Measurements from ENCODE around the gene MUL1.
"Not testable (repeated sequence)": the region's sequence is repeated elsewhere in the genome, so short reads cannot be mapped to it uniquely, and the experiment has no call there.

MUL1 gene

DNA sequence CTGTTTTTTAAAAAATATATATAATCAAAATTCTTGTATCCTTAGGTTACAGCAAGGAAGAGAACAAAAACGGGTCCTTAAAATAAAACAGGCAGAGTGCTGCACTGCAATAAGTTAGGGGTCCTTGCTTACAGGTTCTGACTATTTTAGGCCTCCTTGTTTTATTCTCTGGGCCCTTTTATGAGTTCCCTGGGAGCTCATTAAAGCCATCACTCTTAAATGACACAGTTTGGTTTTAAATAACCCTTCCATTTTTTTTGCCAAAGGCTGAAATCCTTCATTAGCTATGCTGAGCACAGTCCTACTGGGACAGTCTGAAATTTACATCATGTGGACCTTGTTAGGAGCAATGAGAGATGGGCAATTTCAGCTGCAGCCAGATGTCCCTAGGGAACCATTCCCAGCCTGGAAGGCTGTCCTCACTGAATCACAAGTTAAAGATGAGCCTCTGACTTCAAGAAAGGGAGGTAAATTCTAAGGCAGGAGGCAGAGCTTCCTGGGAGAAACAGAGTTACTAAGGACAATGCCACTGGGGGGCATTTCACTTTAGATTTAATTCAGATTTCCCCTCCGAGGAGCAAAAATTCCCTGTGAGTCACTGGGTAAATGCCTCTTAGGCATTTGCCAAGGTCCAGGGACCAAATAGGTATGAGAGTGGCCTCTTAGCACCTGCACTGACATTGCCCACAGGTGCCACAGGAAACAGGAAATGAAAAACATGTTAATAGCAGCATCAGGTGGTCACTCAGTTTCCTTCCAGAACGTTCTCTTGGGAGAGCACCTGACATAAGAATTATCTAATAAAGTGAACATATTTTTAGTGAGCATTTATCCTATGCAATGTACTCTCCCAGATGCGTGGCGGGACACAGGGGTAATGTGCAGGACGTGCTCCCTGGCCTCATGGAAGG is 3.8 kb upstream of the MUL1 start:
- peak; percentile 18 for DNase-seq

DNA sequence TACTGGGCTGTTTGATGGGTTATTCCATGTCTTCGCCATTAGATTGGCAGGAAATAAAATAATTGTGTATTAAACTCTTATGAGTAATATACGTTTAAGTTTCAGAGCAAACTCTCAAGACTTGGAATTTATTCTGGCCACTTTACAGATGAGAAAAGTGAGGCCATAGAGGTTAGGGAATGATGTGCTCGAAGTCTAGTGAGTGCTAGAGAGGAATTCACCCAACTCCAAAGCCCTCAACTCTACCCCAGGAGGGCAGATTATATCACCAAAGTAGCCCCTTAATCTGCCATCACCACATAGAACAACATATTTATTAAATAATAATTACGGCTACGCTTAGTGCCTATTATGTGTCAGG is 440 bp upstream of the MUL1 start:
- DNase-seq = no peak

DNA sequence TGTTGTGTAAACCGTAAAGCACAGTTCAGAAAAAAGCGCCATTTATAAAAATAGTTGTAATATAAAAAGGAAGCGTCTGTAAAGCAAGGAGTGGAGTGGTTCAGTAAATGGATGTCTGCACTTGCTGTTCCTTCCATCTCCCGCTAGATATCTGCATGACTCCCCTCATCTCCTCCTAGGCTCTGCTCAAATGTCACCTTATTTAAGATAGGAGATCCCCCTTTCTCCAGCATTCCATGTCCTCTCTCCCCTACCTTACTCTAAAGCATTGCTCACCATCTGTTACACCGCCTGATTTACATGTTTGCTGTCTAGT is 745 bp downstream of the MUL1 start:
- no peak for DNase-seq

DNA sequence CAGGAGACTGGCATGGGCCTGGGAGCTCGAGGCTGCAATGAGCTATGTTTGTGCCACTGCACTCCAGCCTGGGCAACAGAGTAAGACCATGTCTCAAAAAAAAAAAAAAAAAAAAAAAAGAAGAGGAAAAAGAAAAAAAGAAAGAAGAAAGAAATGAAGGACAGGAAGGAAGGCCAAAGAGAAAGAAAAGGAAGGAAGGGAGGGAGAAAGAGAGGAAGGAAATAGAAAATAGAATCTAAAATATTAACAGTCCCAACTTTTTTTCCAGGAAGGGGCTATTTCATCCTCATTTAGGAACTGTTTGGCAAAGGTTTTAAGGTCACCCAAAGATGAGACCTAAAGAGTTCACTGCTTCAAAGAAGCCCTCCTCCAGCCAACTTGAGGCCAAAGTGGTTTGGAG is 2.5 kb downstream of the MUL1 start:
- no peak for DNase-seq

DNA sequence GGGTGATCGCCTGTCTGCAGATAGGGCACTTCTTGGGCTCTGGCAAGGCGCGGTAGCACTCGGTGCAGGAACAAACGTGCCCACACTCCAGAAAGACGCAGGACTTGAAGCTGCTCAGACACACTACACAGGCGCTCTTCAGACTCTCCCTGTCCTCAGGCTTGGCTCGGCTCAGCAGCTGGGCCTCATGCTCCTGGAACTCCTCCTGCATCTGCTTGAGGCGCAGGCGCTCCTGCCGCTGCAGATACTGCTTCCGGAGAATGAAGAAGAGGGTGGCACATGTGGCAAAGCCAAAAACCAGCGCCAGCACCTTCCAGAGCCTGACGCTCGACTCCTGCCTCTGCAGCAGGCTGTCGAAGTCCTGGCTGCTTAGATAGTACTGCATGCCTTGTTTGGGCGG is 7.2 kb downstream of the MUL1 start:
- no peak for DNase-seq

DNA sequence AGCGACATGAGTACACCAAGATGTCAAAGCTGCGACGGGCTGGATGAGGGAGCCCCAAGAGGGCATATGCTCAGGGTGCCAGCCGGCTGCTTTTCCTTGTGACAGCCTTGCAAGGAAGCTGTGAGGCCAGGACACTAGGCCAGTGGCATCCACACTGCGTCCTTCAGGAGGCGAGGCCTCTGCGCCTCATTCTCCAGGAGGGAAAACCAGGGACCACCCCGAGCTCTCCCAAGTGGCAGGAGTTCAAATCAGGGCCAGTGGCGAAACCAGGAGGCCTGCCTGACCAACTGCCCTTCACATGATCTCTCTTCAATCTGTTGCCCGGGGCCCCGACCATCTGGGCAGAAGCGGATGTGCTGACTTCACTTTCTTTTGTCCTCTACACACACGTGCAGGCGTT is 8.2 kb downstream of the MUL1 start:
- no peak for DNase-seq

DNA sequence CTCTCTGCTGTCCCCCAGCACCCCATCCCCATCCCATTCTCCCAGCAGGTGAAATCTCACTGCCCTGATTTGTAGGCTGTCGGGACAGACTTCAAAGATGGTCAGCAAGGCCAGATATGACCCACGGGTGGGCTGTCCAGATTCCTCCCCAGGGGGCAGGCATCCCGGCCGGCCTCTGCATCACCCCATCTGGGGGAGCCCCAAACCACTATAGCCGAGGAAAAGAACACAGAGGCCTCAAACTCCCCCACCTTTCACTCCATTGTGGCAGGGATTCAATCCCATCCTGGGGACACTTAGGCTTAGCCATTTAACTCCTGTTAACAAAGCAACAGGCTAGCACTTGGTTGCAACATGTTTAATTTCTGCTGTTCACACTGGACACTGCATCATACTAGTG is 8.8 kb downstream of the MUL1 start:
- DNase-seq = no peak

DNA sequence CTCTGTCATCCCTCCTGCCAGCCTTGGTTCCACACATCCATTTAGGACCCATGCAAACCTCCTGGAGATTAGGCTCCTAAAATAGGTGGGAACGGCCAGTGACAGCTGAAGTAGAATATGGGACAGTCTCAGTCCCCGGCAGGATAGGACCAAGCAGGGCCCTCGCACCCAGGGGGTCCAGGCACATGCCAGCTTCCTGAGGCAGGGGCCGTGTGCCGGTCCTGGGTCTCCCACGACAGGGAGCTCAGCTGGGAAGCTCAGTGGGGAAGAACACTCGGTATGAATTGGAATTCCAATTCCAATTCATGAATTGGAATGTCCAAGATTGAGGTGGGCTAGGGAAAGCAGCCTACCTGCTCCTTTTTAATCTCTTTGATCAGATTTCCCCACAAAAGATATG is 9.8 kb downstream of the MUL1 start:
- no peak for DNase-seq

DNA sequence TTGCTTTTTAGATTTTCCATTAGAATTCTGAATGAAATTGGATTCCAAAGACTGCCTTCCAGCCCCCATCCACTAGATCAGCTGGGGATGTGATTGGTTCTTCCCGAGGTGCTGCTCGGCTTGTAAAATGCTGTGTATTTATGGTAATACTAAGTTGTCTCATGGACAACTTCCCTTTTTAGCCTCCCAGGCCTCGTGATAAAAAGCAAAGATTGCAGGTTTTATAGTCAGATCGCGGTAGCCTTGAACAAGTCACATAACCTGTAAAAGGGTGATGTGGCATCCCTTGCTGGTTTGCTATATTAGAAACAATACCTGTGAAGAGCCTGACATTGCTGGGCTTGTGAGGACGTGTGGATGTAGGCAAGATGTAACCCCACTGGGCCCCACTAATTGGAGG is 10.4 kb downstream of the MUL1 start:
- DNase-seq = no peak

DNA sequence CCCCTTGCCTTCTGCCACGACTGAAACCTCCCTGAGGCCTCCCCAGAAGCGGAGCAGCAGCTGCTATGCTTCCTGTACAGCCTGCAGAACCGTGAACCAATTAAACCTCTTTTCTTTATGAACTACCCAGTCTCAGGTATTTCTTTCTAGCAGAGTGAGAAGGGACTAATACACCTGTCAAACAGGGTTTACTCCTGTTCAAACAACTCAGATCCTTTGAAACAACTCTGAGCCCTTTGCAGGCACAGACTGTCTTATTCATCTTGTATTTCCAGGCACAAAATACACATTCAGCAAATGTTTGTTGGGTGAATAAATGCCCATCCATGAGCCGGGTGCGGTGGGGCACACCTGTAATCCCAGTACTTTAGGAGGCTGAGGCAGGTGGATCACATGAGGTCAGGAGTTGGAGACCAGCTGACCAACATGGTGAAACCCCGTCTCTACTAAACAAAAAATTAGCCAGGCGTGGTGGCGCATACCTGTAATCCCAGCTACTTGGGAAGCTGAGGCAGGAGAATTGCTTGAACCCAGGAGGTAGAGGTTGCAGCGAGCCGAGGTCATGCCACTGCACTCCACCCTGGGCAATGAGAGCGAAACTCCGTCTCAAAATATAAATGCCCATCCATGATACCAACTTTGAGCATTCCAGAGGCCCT is 11.1 kb downstream of the MUL1 start:
- DNase-seq = not testable (repeated sequence)

DNA sequence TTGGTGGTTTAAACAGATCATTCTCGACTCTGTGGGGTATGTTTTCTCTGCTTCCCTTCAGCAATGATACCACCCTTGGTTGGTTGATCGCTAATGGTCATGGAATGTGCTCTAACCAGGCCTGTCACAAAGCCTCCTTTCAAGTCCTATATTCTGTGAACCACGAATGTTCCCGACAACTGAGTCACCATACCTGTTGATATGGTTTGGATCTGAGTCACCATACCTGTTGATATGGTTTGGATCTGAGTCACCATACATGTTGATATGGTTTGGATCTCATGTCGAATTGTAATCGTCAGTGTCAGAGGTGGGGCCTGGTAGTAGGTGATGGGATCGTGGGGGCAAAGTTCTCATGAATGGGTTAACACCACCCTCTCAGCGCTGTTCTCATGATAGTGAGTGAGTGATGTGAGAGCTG is 11.7 kb downstream of the MUL1 start:
- DNase-seq = peak; percentile 75

DNA sequence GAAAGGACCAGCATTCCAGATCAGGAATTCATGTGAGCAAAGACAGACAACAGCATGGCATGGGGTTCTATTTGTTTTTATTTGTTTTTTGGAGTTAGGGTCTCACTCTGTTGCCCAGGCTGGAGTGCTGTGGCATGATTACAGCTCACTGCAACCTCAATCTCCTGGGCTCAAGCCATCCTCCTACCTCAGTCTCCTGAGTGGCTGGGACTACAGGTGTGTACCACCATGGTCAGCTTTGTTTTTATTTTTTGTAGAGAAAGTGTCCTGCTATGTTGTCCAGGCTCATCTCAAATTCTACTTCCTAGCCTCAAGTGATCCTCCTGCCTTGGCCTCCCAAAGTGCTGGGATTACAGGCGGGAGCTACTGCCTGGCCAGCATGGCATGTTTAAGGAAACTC is 12.3 kb downstream of the MUL1 start:
- no peak for DNase-seq

DNA sequence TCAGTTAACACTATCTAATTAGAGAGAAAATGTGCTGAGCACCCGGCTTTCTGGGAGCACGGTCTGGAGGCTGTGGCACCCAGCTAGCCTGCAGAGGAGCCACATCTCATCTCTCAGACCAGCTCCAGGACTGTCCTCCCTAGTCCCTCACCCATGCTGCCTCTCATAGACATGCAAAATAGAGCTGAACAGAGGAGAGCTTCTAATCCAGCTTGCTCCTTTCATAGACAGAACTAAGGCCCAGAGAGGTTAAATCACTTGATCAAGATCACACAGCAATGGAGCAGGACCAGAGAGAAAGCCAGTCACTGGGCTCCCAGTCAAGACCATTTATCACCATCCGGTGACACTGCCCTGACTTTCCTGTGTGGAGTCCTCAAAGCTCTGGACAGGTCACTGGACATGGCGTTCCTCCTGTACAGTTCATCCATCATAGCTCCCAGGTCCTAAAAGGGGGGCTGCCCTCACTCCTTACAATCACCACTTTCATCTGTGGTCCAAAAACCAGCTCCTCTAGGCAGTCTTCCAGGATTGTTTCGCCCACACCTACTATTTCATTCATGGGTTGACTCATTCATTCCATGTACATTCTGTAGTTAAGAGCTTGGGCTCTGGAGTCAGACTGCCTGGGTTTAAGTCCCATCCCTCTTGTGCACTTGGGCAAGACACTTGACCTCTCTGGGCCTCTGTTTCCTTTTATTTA is 13.2 kb downstream of the MUL1 start:
- DNase-seq = peak; percentile 86

DNA sequence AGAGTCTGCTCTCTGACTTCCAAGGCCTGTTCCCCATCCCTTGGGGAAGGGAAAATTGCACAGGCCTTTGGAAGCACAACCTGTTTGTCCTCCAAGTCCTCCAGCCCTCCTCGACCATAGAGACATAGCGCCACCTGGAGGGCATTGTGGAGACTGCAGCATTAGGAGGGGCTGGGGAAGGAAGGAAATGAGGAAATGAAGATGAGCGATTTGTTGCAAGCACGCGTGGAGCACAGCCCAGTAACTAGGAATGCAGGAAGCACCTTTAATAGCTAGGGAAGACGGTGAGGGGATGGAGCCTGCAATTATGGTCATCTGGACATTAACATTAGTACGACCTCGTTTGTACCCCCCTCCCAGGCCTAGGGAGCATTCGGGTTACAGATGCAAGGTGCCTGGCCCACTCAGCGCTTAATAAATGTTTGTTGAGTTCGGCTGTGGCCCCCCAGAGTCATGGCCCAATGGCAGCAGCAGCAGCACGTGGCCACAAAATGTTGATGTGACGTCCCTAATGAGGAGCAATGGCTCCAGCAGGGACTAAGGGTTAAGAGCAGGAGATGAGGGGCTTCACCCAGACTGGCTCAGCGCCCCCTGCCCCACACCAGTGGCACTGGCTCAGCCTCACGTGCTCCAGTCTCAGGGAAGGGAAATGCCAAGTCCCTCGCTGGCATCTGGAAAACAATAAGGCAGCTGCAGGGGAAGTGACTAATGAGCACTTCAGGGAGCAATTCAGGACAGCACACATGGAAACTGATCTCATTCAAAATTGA is 13.9 kb downstream of the MUL1 start:
- peak; percentile 86 for DNase-seq

DNA sequence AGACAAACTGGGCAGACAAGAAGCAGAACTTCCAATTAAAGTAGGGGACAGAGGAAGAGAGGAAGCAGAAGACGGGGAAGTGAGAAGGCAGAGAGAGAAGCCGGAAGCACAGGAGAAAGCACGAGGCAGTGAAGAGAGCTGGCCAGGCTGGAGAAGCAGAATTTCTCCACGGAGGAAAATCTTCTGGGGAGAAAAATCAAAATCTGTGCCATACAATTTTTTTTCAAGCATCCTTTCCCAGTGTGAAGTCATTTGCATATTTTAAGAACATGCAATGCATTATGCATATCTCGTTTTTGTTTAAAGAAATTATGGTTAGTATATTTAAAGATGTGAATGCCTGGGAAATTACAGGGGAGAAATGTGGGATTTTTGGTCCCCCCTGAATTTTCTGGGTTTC is 14.6 kb downstream of the MUL1 start:
- DNase-seq = no peak

DNA sequence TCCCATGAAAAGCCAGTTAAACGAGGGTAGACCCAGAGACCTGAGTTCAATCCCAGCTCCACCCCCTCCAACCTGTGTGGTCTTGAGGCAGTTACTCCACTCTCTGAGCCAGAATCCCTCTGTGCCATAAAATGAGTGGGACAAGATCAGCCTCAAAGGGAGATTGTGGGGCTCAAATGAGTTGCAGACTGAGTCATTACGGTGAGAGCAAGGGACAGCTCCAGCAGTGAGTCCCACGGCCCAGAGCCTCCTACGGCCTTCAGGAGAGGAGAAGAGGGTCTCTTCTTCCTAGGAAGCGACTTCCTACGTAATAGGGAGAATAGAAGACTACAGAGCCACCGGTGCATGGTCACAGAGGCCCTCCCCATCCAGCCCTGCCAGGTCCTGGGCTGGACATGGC is 15.2 kb downstream of the MUL1 start:
- no peak for DNase-seq

DNA sequence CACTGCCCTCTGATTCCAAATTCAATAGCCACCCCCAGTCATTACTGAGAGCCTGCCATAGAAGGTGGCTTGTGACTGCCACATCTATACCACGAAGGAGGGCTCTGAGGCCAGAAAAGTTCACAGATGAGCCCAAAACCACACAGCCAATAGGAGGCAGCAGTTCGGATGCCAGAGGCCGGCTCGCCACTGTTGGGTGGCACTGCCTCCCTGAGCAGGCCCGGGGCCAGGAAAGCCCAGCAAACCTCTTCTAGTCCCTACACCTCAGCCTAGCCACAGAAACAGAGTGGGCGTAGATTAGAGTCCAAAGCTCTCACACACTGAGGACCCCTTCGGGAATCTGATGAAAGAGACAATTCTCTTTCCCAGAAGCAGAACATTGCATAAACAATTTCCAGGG is 16.1 kb downstream of the MUL1 start:
- DNase-seq = no peak

DNA sequence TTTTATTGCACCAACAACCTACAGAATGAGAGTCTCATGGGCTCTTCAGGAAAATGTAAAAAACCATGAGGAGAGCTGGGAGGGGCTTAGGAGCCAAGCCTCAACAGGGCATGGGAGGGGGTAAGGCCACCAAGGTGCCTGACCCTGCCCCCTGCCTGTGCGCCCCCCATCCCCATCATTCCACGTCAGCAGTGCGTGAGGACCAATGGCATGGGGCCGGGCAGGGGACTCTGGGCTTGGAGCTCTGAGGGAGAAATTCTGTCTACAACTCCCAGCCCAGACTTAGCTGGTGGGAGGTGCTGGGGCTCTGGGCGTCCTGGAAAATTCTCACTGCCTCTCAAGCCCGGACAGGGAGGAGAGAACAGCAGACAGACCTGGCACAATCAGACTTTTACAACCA is 16.8 kb downstream of the MUL1 start:
- no peak for DNase-seq

DNA sequence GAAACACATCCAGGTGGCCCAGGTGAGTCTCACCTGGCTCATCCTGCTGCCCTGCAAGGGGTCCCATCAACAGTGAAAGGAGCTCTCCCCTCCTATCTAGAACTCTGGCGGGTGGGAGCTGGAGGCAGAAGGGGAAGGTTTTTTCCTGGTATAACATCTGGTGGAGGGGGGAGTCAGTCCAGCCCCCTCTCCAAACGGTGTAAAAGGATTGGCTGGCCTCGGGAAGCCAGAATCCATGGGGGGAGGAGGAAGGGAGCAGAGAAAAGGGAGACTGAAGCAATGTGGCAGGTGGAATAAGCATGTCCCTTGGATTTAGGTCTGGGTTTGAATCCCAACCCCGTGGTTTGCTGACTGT is 20.7 kb downstream of the MUL1 start:
- no peak for DNase-seq

DNA sequence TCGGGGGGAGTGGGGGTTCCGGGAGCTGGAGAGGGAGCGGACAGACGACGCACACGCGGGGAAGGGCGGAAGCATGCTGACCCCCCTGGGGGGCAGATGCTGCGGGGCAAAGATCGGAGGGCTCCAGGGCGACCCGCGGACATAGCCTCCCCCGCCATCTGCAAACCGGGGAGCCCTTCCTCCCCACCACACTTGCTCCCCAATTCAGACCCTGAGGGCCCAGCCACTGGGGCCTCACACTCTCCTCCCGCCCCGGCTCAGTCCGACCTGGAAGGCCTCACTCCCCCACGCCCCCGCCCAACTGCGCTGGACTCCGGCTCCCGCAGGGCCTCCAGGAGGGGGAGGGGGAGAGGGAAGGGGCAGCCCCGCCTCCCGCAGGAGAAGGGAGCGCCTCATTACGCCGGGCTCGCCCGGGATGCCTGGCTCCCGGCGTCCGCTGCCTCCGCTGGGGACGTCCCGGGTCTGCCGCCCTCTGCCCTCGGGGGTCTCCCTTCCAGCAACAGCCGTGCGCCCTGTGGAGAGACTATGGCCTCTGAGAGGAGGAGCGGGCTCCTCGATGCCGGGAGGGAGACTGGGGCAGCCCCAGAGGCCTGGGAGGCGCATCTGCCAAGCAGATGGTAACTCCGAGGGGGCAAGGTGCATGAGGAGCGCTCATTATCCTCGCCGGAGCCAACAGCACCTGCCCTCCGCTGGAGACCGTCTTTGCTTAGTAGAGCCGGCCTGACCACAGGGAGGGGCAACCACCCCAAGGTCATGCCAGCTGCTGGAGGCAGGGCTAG is 21.3 kb downstream of the MUL1 start:
- no peak for DNase-seq

DNA sequence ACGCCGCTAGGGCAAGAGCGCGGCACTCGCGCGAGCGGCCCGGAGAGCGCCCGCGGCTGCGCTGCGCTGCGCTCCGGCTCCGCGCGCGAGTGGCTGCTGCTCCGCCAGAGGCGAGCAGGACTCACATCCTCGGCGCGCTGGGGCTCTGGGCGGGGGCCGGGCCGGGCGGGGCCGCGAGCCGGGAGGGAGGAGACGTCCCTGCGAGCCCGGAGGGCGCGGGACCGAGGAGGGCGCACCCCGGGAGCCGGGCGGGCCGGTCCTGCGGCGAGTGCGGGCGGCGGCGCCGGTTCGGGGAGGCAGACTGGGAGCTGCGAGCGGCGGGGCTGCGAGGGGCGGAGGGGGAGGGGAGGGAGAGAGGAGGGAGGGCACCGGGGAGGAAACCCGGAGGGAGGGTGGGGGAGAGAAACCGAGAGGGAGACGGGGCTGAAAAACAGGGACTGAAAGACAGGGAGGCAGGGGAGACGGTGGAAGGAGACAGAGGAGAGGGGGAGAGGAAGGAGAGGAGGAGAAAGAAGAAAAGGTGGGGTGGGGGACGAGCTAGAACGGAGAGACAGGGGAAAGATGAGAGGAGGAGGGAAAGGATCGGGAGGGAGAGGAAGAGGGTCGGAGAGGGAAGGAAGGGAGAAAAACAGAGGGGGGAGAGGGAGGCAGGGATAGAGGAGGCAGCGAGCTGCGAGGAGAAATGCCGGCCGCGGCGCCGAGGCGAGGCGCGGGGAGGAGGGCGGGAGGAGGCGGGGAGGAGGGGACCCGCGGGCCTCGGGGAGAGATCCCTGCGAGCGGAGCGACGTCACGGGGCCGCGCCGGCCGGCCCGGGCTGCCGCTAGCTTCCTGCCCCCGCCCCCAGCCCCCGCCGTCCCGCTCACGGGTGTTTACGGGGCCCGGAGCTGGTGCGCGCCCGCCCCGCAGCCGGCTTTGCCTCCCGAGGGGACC is 22.2 kb downstream of the MUL1 start, which contains the start of gene CAMK2N1:
TSS of gene CAMK2N1 (minus strand) at position 684 of the 930 bp plus-strand sequence. CDS start 831 bp downstream, outside the sequence.
- peak; percentile 43 for DNase-seq

All from fibroblast of upper back skin (primary cell).